HepG2 (cell line): ENCODE measurements around the gene PLEKHG4.

Experiments
- CTCF ChIP-seq: sonication (generic); formaldehyde crosslinking; IDR thresholded peaks from 2 replicates; pipeline ENCODE4 v1.5.0; 2020; ENCODE audit warnings: mild to moderate bottlenecking, missing genetic modification reagents, moderate library complexity
- POLR2AphosphoS5 ChIP-seq: IDR thresholded peaks from 2 replicates; pipeline ENCODE4 v1.6.1; 2012; ENCODE audit warnings: low read depth, low read length
- ZBTB33 ChIP-seq: sonication (generic); formaldehyde crosslinking; IDR thresholded peaks from 2 replicates; pipeline ENCODE4 v1.4.0; 2020; ENCODE audit warnings: missing genetic modification reagents
- ZNF432 ChIP-seq: sonication (generic); formaldehyde crosslinking; IDR thresholded peaks from 2 replicates; pipeline ENCODE4 v1.5.0; 2020; ENCODE audit warnings: missing genetic modification reagents, mild to moderate bottlenecking, borderline replicate concordance
- TF ChIP-seq, protein P1 (sequence below): sonication (generic); formaldehyde crosslinking; IDR thresholded peaks from 2 replicates; pipeline ENCODE4 v1.5.1; 2020; ENCODE audit warnings: mild to moderate bottlenecking, missing genetic modification reagents, borderline replicate concordance

DNA sequence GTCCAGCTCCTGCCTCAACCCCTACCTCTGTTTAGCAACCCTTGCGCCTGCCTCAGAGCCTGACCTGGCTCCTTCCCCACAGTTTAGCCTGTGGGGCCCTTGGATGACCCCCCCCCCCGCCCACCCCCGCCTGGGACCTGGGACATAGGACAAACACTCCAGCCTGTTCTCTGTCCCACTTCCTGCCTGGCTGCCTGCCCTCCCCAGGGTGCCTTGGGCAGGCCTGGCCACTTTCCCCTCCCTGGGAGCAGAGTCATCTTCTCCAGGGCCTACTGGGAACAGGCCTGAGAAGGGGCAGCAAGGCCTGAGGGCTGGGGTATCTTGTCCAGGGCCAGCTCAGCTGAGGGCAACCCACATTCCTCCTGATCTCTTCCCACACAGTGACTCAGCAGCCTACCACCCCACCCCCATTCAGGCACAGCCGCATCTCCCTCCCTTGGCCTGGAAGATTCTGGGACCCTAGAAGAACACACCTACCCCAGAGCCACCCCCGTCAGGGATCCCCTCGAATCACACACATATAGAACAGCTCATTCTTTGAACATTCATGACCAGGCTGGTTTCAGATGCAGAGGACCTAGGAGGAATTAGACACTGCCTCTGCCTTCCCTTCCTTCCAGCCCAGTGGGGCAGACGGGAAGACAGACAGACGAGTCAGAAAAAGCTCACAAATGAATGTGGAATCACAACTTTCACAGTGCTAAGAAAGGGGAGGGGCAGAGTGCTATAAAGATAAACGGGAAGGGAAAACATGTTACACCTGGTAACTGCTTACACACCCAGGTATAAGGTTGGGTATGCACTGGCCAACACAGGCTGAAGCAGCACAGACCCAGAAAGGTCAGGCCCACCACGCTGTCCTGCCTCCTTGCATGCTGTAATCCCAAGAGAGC is 38.1 kb upstream of the PLEKHG4 start:
- TF ChIP-seq POLR2AphosphoS5, result no peak
- TF ChIP-seq, protein P1, sequence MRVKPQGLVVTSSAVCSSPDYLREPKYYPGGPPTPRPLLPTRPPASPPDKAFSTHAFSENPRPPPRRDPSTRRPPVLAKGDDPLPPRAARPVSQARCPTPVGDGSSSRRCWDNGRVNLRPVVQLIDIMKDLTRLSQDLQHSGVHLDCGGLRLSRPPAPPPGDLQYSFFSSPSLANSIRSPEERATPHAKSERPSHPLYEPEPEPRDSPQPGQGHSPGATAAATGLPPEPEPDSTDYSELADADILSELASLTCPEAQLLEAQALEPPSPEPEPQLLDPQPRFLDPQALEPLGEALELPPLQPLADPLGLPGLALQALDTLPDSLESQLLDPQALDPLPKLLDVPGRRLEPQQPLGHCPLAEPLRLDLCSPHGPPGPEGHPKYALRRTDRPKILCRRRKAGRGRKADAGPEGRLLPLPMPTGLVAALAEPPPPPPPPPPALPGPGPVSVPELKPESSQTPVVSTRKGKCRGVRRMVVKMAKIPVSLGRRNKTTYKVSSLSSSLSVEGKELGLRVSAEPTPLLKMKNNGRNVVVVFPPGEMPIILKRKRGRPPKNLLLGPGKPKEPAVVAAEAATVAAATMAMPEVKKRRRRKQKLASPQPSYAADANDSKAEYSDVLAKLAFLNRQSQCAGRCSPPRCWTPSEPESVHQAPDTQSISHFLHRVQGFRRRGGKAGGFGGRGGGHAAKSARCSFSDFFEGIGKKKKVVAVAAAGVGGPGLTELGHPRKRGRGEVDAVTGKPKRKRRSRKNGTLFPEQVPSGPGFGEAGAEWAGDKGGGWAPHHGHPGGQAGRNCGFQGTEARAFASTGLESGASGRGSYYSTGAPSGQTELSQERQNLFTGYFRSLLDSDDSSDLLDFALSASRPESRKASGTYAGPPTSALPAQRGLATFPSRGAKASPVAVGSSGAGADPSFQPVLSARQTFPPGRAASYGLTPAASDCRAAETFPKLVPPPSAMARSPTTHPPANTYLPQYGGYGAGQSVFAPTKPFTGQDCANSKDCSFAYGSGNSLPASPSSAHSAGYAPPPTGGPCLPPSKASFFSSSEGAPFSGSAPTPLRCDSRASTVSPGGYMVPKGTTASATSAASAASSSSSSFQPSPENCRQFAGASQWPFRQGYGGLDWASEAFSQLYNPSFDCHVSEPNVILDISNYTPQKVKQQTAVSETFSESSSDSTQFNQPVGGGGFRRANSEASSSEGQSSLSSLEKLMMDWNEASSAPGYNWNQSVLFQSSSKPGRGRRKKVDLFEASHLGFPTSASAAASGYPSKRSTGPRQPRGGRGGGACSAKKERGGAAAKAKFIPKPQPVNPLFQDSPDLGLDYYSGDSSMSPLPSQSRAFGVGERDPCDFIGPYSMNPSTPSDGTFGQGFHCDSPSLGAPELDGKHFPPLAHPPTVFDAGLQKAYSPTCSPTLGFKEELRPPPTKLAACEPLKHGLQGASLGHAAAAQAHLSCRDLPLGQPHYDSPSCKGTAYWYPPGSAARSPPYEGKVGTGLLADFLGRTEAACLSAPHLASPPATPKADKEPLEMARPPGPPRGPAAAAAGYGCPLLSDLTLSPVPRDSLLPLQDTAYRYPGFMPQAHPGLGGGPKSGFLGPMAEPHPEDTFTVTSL (CRISPR knock-in tag), result no peak
- TF ChIP-seq ZBTB33 (CRISPR knock-in tag), result no peak
- no peak for TF ChIP-seq ZNF432 (CRISPR knock-in tag)
- TF ChIP-seq CTCF, result no peak
